Erythroblast (primary cell): ENCODE data around the gene ABCB9.

Source experiments
- GATA1 ChIP-seq: IDR thresholded peaks from 2 replicates; pipeline ENCODE4 v1.6.1; 2011; ENCODE audit warnings: low read depth, mild to moderate bottlenecking, control low read depth, low read length, moderate library complexity
- POLR2A ChIP-seq: IDR thresholded peaks from 2 replicates; pipeline ENCODE4 v1.6.1; 2011; ENCODE audit warnings: mild to moderate bottlenecking, low read length

- TF ChIP-seq POLR2A (no peak), GATA1 (no peak)
These were observed 30.9 kb downstream of the ABCB9 start for GRCh38 chr12:122935318-122935717.
